Mesendoderm (in vitro differentiated cells): ENCODE results near the gene SNX3.

Source experiments
- DNase-seq: peaks from one replicate; pipeline ENCODE4 v3.0.0; 2013
- H2AK5ac ChIP-seq: 2 replicates; pipeline ENCODE4 v1.6.1; 2013; ENCODE audit warnings: low read length, inconsistent platforms
- H2BK120ac ChIP-seq: 2 replicates; pipeline ENCODE4 v1.6.1; 2013; ENCODE audit warnings: low read depth, mild to moderate bottlenecking, low read length, moderate library complexity, mixed read lengths
- H2BK15ac ChIP-seq: replicated peaks from 2 replicates; pipeline ENCODE4 v1.6.1; 2013; ENCODE audit warnings: low read depth, mild to moderate bottlenecking, moderate library complexity
- H2BK5ac ChIP-seq: 2 replicates; pipeline ENCODE4 v1.6.1; 2013; ENCODE audit warnings: low read length, inconsistent platforms
- H3K18ac ChIP-seq: 2 replicates; pipeline ENCODE4 v1.6.1; 2013; ENCODE audit warnings: mild to moderate bottlenecking, low read length, mixed read lengths
- H3K23ac ChIP-seq: one replicate; pipeline ENCODE4 v1.6.1; 2013; ENCODE audit warnings: low read length
- H3K27ac ChIP-seq: 2 replicates; pipeline ENCODE4 v1.5.1; 2013; ENCODE audit warnings: low read depth, mild to moderate bottlenecking, inconsistent platforms, low read length, moderate library complexity
- H3K27me3 ChIP-seq: 2 replicates; pipeline ENCODE4 v1.6.1; 2013; ENCODE audit warnings: low read length, control low read depth, mild to moderate bottlenecking, inconsistent platforms; ENCODE audit not compliant: insufficient read depth, poor library complexity
- H3K36me3 ChIP-seq: 2 replicates; pipeline ENCODE4 v1.6.1; 2013; ENCODE audit warnings: low read length, inconsistent platforms; ENCODE audit not compliant: control insufficient read depth, insufficient read depth
- H3K4ac ChIP-seq: one replicate; pipeline ENCODE4 v1.6.1; 2013; ENCODE audit warnings: low read depth, mild to moderate bottlenecking, low read length, moderate library complexity
- H3K4me1 ChIP-seq: 2 replicates; pipeline ENCODE4 v1.6.1; 2013; ENCODE audit warnings: low read depth, low read length, inconsistent platforms; ENCODE audit not compliant: control insufficient read depth
- H3K4me2 ChIP-seq: 2 replicates; pipeline ENCODE4 v1.6.1; 2013; ENCODE audit warnings: low read length
- H3K4me3 ChIP-seq: 2 replicates; pipeline ENCODE4 v1.5.1; 2013; ENCODE audit warnings: mild to moderate bottlenecking, low read length
- H3K56ac ChIP-seq: one replicate; pipeline ENCODE4 v1.6.1; 2013; ENCODE audit warnings: low read length
- H3K79me1 ChIP-seq: 2 replicates; pipeline ENCODE4 v1.6.1; 2013; ENCODE audit warnings: low read length, inconsistent platforms
- H3K79me2 ChIP-seq: 2 replicates; pipeline ENCODE4 v1.6.1; 2013; ENCODE audit warnings: mild to moderate bottlenecking, low read length; ENCODE audit not compliant: control insufficient read depth, insufficient read depth
- H3K9ac ChIP-seq: 2 replicates; pipeline ENCODE4 v1.6.1; 2013; ENCODE audit warnings: low read length, inconsistent platforms
- H4K5ac ChIP-seq: one replicate; pipeline ENCODE4 v1.6.1; 2013; ENCODE audit warnings: low read length
- H4K8ac ChIP-seq: one replicate; pipeline ENCODE4 v1.6.1; 2013; ENCODE audit warnings: low read depth, mild to moderate bottlenecking, control low read depth, low read length, moderate library complexity
- WGBS: extraction: QIAGEN DNeasy Blood & Tissue Kit; methylation state at CpG from one replicate; pipeline ENCODE4 v1.1.7; 2013; ENCODE audit warnings: low lambda C conversion rate, missing lambda C conversion rate; ENCODE audit not compliant: insufficient coverage; ENCODE audit errors: extremely low coverage; 5-methylcytosine and 5-hydroxymethylcytosine counted together

The SNX3 gene

DNA sequence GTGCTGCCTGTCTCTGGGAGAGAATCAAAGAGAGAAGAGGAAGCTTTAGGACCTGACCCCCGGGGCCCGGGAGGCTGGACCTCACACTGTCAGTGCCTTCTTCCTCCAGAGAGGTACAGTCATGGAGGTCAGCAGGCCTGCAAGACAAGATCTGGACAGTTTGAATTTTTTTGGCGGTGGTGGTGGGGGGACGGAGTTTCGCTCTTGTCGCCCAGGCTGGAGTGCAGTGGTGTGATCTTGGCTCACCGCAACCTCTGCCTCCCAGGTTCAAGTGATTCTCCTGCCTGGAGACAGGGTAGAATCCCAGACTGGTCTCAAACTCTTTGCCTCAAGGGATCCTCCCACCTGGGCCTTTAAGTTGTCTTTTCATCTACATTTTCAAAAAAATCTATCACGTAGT is 60.7 kb downstream of the SNX3 start:
- Histone ChIP-seq H2BK5ac (no peak overlapping the region), H2BK15ac (no peak overlapping the region), H3K9ac (no peak overlapping the region), H3K36me3 (no peaks in the 10 kb centered on the region), H4K5ac (no peak overlapping the region), H3K79me2 (no peaks in the 10 kb centered on the region), H3K4ac (no peak overlapping the region), H2AK5ac (no peak overlapping the region), H3K23ac (no peak overlapping the region), H3K27ac (no peak overlapping the region), H2BK120ac (no peak overlapping the region), H3K18ac (no peak overlapping the region), H3K4me2 (no peak overlapping the region), H3K79me1 (no peaks in the 10 kb centered on the region), H4K8ac (no peak overlapping the region), H3K27me3 (no peaks in the 10 kb centered on the region), H3K4me1 (no peaks in the 10 kb centered on the region), H3K4me3 (no peak overlapping the region), H3K56ac (no peak overlapping the region)
- WGBS = no CpG with 5 or more reads among the region's 8 CpGs
- no peak for DNase-seq

DNA sequence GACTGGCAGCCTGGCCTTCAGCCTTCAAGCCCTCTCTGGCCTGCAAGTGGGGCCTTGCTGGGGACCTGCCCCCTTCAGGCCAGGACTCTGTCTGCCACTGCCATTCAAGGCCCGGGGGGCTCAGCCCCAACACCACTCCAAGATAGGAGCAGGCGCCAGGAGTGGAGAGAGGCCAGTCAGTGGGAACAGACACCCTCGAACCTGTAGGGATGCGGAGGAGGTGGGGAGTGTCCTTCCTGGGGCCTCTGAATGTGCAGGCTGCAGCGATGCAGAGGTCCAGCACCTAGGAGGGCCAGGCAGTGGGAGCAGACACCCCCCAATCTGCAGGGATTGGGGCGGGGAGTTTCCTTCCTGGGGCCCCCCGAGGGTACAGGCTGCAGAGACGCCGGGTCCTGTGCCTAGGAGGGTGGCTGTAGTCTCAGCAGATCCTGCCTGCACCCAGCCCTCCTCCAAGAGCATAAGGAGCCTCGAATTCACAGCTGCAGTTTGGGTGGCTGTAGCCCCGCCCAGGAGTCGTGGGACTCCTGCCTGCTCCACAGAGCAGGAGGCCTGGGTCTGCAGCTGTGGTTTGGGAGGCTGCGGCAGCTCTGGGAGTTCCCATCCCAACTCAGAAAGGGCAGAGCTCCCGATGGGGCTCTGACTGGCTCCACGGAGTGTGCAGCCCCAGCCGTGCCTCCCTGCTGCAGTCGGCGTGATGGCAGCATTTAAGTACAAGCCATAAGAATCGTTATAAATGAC is 61.9 kb downstream of the SNX3 start:
- WGBS = no CpG with 5 or more reads among the region's 19 CpGs
- H4K8ac ChIP-seq = no peak overlapping the region
- no peak overlapping the region for H3K56ac ChIP-seq
- H3K4me3 ChIP-seq = no peak overlapping the region
- H4K5ac ChIP-seq = no peak overlapping the region
- no peak overlapping the region for H3K4me2 ChIP-seq
- no peak overlapping the region for H3K23ac ChIP-seq
- no peaks in the 10 kb centered on the region for H3K4me1 ChIP-seq
- DNase-seq = no peak
- no peaks in the 10 kb centered on the region for H3K36me3 ChIP-seq
- H3K18ac ChIP-seq = no peak overlapping the region
- no peak overlapping the region for H3K4ac ChIP-seq
- no peak overlapping the region for H2BK5ac ChIP-seq
- no peak overlapping the region for H2BK120ac ChIP-seq
- no peaks in the 10 kb centered on the region for H3K79me2 ChIP-seq
- H3K9ac ChIP-seq = no peak overlapping the region
- no peak overlapping the region for H2BK15ac ChIP-seq
- H3K27me3 ChIP-seq = no peaks in the 10 kb centered on the region
- no peaks in the 10 kb centered on the region for H3K79me1 ChIP-seq
- H3K27ac ChIP-seq = no peak overlapping the region
- H2AK5ac ChIP-seq = no peak overlapping the region

DNA sequence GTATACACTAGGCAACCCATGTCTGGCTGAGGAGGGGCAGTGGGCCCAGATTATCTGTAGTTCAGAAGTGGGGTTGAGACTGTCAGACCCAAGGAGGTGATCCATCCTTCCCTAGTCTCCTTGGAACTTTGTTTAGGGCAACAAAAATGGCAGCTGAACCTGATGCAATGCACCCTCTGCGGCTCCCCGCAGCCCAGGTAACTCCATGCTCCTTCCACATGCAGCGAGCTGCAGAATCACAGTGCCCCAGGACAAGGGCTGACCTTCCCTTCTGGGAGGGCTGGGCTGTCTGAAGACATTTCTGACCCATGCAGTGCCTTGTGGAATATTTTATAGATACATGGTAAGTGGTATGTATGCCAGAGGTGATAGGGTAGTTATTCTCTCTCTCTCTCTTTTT is 65.6 kb downstream of the SNX3 start:
- Histone ChIP-seq H3K56ac (no peak overlapping the region), H3K36me3 (no peaks in the 10 kb centered on the region), H3K79me1 (no peaks in the 10 kb centered on the region), H3K4ac (no peak overlapping the region), H2BK15ac (no peak overlapping the region), H2AK5ac (no peak overlapping the region), H2BK120ac (no peak overlapping the region), H3K9ac (no peak overlapping the region), H3K18ac (no peak overlapping the region), H3K27me3 (no peaks in the 10 kb centered on the region), H3K79me2 (no peaks in the 10 kb centered on the region), H4K5ac (no peak overlapping the region), H2BK5ac (no peak overlapping the region), H3K4me3 (no peak overlapping the region), H3K27ac (no peak overlapping the region), H3K23ac (no peak overlapping the region), H3K4me1 (no peaks in the 10 kb centered on the region), H3K4me2 (no peak overlapping the region), H4K8ac (no peak overlapping the region)
- no CpG with 5 or more reads among the region's 3 CpGs for WGBS
- no peak for DNase-seq

DNA sequence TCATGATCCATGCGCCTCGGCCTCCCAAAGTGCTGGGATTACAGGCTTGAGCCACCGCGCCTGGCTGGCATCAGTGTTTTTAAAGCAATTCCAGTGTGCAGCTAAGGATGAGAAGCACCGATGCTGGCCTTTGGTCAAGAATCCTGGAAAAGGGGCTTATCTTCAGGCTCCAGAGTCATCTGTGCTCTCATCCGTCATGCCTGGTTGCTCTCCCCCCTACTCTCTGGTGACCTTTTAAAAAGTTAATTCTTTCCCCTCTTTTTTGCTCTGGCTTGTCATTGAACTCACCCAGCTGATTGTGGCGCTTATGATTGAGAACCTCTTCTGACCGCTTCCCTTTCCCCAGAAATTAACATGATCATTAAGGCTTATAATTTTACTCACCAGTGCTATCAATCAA is 66.3 kb downstream of the SNX3 start:
- Histone ChIP-seq H3K79me2 (no peaks in the 10 kb centered on the region), H3K4me3 (no peak overlapping the region), H3K18ac (no peak overlapping the region), H2BK120ac (no peak overlapping the region), H3K4ac (no peak overlapping the region), H2BK5ac (no peak overlapping the region), H2AK5ac (no peak overlapping the region), H4K5ac (no peak overlapping the region), H4K8ac (no peak overlapping the region), H3K23ac (no peak overlapping the region), H3K4me2 (no peak overlapping the region), H3K4me1 (no peaks in the 10 kb centered on the region), H3K56ac (no peak overlapping the region), H2BK15ac (no peak overlapping the region), H3K9ac (no peak overlapping the region), H3K27me3 (no peaks in the 10 kb centered on the region), H3K27ac (no peak overlapping the region), H3K36me3 (no peaks in the 10 kb centered on the region), H3K79me1 (no peaks in the 10 kb centered on the region)
- no peak for DNase-seq
- WGBS = no CpG with 5 or more reads among the region's 8 CpGs

DNA sequence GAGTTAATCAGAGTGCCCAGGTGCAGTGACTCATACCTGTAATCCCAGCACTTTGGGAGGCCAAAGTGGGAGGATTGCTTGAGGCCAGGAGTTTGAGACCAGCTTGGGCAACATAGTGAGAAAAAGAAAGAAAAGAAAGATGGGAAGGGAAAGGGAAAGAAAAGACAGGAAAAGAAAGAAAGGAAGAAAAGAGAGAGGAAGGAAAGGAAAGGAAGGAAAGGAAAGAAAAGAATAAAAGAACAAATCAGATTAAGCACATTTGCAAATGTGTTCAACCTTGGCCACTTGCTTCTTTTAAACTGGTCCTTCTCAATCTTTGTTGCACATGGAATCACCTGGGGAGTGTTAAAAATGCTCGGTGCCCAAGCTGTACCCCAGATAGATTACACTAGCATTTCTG is 67.0 kb downstream of the SNX3 start:
- Histone ChIP-seq H3K56ac (no peak overlapping the region), H3K23ac (no peak overlapping the region), H4K5ac (no peak overlapping the region), H4K8ac (no peak overlapping the region), H3K4me1 (no peaks in the 10 kb centered on the region), H3K27me3 (no peaks in the 10 kb centered on the region), H3K27ac (no peak overlapping the region), H3K36me3 (no peaks in the 10 kb centered on the region), H3K79me1 (no peaks in the 10 kb centered on the region), H2BK15ac (no peak overlapping the region), H3K4me3 (no peak overlapping the region), H3K79me2 (no peaks in the 10 kb centered on the region), H3K18ac (no peak overlapping the region), H2BK5ac (no peak overlapping the region), H2BK120ac (no peak overlapping the region), H3K9ac (no peak overlapping the region), H3K4me2 (no peak overlapping the region), H3K4ac (no peak overlapping the region), H2AK5ac (no peak overlapping the region)
- no CpG with 5 or more reads among the region's 1 CpG for WGBS
- no peak for DNase-seq

DNA sequence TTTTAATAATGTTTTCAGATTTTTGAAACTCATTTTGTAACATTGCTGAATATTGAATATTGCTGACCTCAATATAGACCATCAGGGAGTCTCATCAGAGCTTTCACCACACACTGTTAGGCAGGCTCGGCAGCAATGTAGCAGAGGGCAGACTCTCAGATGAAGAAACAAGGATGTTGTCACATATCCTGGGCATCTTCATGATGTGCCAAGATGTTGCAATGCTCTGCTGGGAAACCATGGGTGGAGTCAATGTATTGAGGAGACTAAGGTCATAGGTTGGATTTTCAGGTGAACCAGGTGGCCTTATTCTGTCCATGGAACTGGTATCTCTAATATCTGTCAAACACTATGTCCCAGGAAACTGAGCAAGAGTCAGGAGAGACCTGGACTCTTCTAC is 67.7 kb downstream of the SNX3 start:
- Histone ChIP-seq H3K27ac (no peak overlapping the region), H3K79me1 (no peaks in the 10 kb centered on the region), H2BK5ac (no peak overlapping the region), H3K9ac (no peak overlapping the region), H4K8ac (no peak overlapping the region), H3K23ac (no peak overlapping the region), H2BK15ac (no peak overlapping the region), H3K4me1 (no peaks in the 10 kb centered on the region), H3K4me3 (no peak overlapping the region), H3K27me3 (no peaks in the 10 kb centered on the region), H3K79me2 (no peaks in the 10 kb centered on the region), H3K18ac (no peak overlapping the region), H2BK120ac (no peak overlapping the region), H4K5ac (no peak overlapping the region), H2AK5ac (no peak overlapping the region), H3K4ac (no peak overlapping the region), H3K56ac (no peak overlapping the region), H3K4me2 (no peak overlapping the region), H3K36me3 (no peaks in the 10 kb centered on the region)
- DNase-seq = no peak
- no CpG with 5 or more reads among the region's 1 CpG for WGBS
